HG02943 (cell line): Measurements from ENCODE around the gene CMSS1.

Source experiments
- ATAC-seq: cut with Tn5 transposase; IDR thresholded peaks from one replicate; pipeline ENCODE4 v1.9.1; 2021; ENCODE audit warnings: mild to moderate bottlenecking, low read depth, moderate library complexity; ENCODE audit not compliant: unreplicated experiment

Gene CMSS1

GRCh38 chr3:99928771-99929744 lies 111.4 kb downstream of the CMSS1 start:
- ATAC-seq: no peak

- ATAC-seq: no peak
Observed at GRCh38 chr3:99929745-99930139, 112.1 kb downstream of the CMSS1 start.

GRCh38 chr3:99931059-99931458 lies 113.4 kb downstream of the CMSS1 start:
- ATAC-seq: no peak

GRCh38 chr3:99933971-99934750 lies 116.5 kb downstream of the CMSS1 start:
- no peak for ATAC-seq

- ATAC-seq: no peak
Observed at GRCh38 chr3:99934975-99935797, 117.5 kb downstream of the CMSS1 start.

- no peak for ATAC-seq
Observed at GRCh38 chr3:99938270-99938911, 120.7 kb downstream of the CMSS1 start.

GRCh38 chr3:99939876-99940275 lies 122.2 kb downstream of the CMSS1 start:
- no peak for ATAC-seq

- no peak for ATAC-seq
Observed at GRCh38 chr3:99940350-99940749, 122.7 kb downstream of the CMSS1 start.

GRCh38 chr3:99941211-99941610 lies 123.5 kb downstream of the CMSS1 start:
- no peak for ATAC-seq

- no peak for ATAC-seq
Observed at GRCh38 chr3:99943931-99944761, 126.5 kb downstream of the CMSS1 start.

- no peak for ATAC-seq
Observed at GRCh38 chr3:99945328-99945995, 127.8 kb downstream of the CMSS1 start.

GRCh38 chr3:99947356-99947755 lies 129.7 kb downstream of the CMSS1 start:
- ATAC-seq: no peak

- ATAC-seq: no peak
Observed at GRCh38 chr3:99948467-99949089, 130.9 kb downstream of the CMSS1 start.

- no peak for ATAC-seq
Observed at GRCh38 chr3:99949956-99950670, 132.5 kb downstream of the CMSS1 start.

- ATAC-seq: no peak
Observed at GRCh38 chr3:99950921-99951320, 133.3 kb downstream of the CMSS1 start.

GRCh38 chr3:99951701-99952100 lies 134.0 kb downstream of the CMSS1 start:
- no peak for ATAC-seq

- ATAC-seq: no peak
Observed at GRCh38 chr3:99952306-99952705, 134.6 kb downstream of the CMSS1 start.

GRCh38 chr3:99953596-99953995 lies 135.9 kb downstream of the CMSS1 start:
- ATAC-seq: no peak
